GM10266 (cell line): ENCODE measurements around the gene CFI.

Source experiments
- DNase-seq: peaks from one replicate; pipeline ENCODE4 v3.0.0; 2012; ENCODE audit errors: extremely low spot score
- CTCF ChIP-seq: IDR thresholded peaks from 2 replicates; pipeline ENCODE4 v1.5.1; 2012; ENCODE audit warnings: mild to moderate bottlenecking, low read depth; ENCODE audit not compliant: control insufficient read depth, insufficient read depth; ENCODE audit errors: missing control alignments

The CFI gene

GRCh38 chr4:109701566-109702410 lies 100.0 kb downstream of the CFI start:
- no peak for DNase-seq
- no peak for TF ChIP-seq CTCF

- DNase-seq: no peak
- TF ChIP-seq CTCF: no peak
Observed at GRCh38 chr4:109699553-109700225, 102.1 kb downstream of the CFI start.

GRCh38 chr4:109698656-109699055 lies 103.1 kb downstream of the CFI start:
- no peak for DNase-seq
- no peak for TF ChIP-seq CTCF

- no peak for TF ChIP-seq CTCF
- DNase-seq: no peak
Observed at GRCh38 chr4:109691411-109691920, 110.3 kb downstream of the CFI start.
